Testis (tissue), 3 donors: Measurements from ENCODE around the gene CTDP1. TPM values are rescaled to one million over a fixed set of nuclear protein-coding genes. Genes with fewer than 3 reads are reported as not detected.

Source experiments
- DNase-seq: peaks from one replicate; pipeline ENCODE4 v3.0.0-alpha.2; 2019
- H3K27ac ChIP-seq, 2 donors: fragments of 200-600 bp; sonication (generic); one replicate each; pipeline ENCODE4 v1.5.1; 2019
- H3K27me3 ChIP-seq: fragments of 200-600 bp; sonication (generic); one replicate; pipeline ENCODE4 v1.5.1; 2019
- H3K36me3 ChIP-seq: fragments of 200-600 bp; sonication (generic); one replicate; pipeline ENCODE4 v1.5.1; 2017; ENCODE audit warnings: low read depth; ENCODE audit errors: missing control alignments
- H3K4me1 ChIP-seq: fragments of 200-600 bp; sonication (generic); one replicate; pipeline ENCODE4 v1.5.1; 2019
- H3K4me3 ChIP-seq, 2 donors: fragments of 200-600 bp; sonication (generic); one replicate each; pipeline ENCODE4 v1.5.1; 2017 to 2019
- H3K9me3 ChIP-seq: fragments of 200-600 bp; sonication (generic); one replicate; pipeline ENCODE4 v1.5.1; 2017
- POLR2A ChIP-seq: fragments of 450-650 bp; IDR thresholded peaks from one replicate; pipeline ENCODE4 v1.6.1; 2017; ENCODE audit warnings: antibody characterized with exemption, mild to moderate bottlenecking, moderate library complexity
- WGBS, 2 donors: methylation state at CpG; one replicate each; pipeline ENCODE4 v1.1.5; 2018; 5-methylcytosine and 5-hydroxymethylcytosine counted together
- intact Hi-C: fragments of 100-400 bp; cut with DNase I; formaldehyde crosslinking; loops from one replicate; pipeline ENCODE4 v1.15.1; 2023; ENCODE audit warnings: low total_unique reads
- polyA plus RNA-seq: library from polyadenylated mRNA; stranded (reverse); fragments of 350-450 nt; fragmentation: Illumina TruSeq; extraction: RNeasy Lipid Tissue Mini Kit (QIAGEN cat#74804); gene quantifications from one replicate; pipeline ENCODE4 v1.2.3, GENCODE V29; 2014; ENCODE audit warnings: low read depth, low replicate concordance; ENCODE audit not compliant: insufficient read depth
- total RNA-seq, 2 donors: library from RNA; depleted of rRNA; stranded (reverse); fragments of >200 nt; gene quantifications; one replicate each; pipeline ENCODE4 v1.2.3, GENCODE V29; 2016
- TF ChIP-seq, protein P1 (sequence below), 3 experiments: fragments of 450-650 bp in 2 of 3; fragments of 200-600 bp in 1 of 3; sonication (generic) in 1 of 3; IDR thresholded peaks; one replicate each; pipeline ENCODE4 v1.5.1; 2016 to 2019; ENCODE audit warnings: antibody characterized with exemption in 3 of 3, mild to moderate bottlenecking in 2 of 3, moderate library complexity in 1 of 3

CTDP1 gene
- total and polyA plus RNA-seq, 3 donors from 2014 or later: 41.0 to 51.0 (median 47.2) TPM

DNA sequence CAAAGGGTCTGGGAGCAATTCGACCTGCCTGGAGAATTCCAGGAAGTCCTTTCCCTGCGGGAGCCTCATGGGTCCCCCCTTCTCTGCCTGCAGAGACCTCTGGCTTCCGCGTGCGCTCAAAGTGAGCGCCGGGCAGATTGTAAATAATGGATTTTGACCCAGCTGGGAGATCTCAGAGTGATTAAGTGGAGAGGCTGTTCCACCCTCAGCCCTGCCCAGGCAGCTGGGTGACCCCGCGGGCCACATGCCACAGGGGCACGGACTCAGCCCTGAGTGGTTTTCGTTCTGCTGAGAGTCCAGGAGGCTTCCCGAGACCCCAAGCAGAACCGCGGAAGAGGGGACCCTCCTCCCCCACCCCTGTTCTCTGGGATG, 119.4 kb downstream of the CTDP1 start:
- no peaks in the 10 kb centered on the region for H3K9me3 ChIP-seq
- no peaks in the 10 kb centered on the region for H3K36me3 ChIP-seq
- no peak for TF ChIP-seq POLR2A
- TF ChIP-seq, protein P1, sequence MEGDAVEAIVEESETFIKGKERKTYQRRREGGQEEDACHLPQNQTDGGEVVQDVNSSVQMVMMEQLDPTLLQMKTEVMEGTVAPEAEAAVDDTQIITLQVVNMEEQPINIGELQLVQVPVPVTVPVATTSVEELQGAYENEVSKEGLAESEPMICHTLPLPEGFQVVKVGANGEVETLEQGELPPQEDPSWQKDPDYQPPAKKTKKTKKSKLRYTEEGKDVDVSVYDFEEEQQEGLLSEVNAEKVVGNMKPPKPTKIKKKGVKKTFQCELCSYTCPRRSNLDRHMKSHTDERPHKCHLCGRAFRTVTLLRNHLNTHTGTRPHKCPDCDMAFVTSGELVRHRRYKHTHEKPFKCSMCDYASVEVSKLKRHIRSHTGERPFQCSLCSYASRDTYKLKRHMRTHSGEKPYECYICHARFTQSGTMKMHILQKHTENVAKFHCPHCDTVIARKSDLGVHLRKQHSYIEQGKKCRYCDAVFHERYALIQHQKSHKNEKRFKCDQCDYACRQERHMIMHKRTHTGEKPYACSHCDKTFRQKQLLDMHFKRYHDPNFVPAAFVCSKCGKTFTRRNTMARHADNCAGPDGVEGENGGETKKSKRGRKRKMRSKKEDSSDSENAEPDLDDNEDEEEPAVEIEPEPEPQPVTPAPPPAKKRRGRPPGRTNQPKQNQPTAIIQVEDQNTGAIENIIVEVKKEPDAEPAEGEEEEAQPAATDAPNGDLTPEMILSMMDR (IDR thresholded peaks at IDR 0.05): no peak
- H3K4me1 ChIP-seq: peaks cover 3% of the 10 kb centered on the region
- peak overlapping the region in 1 of 2 donors; percentile 29 for H3K4me3 ChIP-seq
- intact Hi-C loops: no loop called here
- DNase-seq: no peak
- no peaks in the 10 kb centered on the region for H3K27me3 ChIP-seq
- H3K27ac ChIP-seq: no peak overlapping the region
- 2 to 4% methylated on average over 7 to 14 of the region's 14 CpGs for whole genome bisulfite sequencing, 2 donors

DNA sequence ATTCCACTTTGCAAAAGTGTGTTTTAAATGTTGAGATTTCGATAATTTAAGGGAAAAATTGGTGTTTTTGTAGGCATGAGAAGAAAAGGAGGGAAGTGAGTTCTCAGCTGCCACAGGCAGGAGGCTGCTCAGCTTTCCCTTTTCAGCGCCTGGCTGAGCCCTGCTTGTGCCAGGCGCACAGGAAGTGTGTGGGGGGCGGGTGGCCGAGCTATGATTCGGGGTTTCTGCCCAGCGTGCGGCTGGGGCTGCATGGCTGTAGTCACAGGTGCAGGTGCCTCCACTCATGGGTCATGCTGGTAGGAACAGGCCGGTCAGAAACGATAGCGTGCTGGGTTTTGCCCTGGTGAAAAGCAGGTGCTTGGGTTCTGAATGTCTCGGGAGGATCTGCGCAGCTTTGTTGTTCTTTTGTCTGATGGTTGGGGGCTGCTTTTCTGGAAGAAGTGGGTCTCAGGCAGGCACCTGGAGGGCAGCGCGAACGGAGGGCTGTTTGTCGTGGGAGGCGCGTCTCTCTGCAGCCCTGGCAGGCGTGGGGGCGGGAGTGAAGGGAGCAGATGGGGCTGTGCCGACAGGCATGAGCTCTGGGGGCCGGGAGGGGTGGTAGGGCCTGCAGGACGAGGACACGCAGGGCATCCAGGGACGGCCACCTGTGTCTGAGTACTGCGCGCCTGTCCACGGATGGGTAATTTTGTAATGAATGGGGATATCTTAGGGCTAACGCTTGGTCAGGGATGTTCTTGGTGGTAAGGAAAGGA, 120.2 kb downstream of the CTDP1 start:
- no peaks in the 10 kb centered on the region for H3K9me3 ChIP-seq
- intact Hi-C loops: no loop called here
- H3K27ac ChIP-seq: no peak overlapping the region
- no peak for DNase-seq
- WGBS, 2 donors: 53 to 55% methylated on average over 29 to 30 of the region's 30 CpGs
- peaks cover 3% of the 10 kb centered on the region for H3K4me1 ChIP-seq
- no peaks in the 10 kb centered on the region for H3K27me3 ChIP-seq
- no peaks in the 10 kb centered on the region for H3K36me3 ChIP-seq
- no peak overlapping the region for H3K4me3 ChIP-seq
- TF ChIP-seq POLR2A: no peak
- TF ChIP-seq, protein P1 (IDR thresholded peaks at IDR 0.05): no peak

DNA sequence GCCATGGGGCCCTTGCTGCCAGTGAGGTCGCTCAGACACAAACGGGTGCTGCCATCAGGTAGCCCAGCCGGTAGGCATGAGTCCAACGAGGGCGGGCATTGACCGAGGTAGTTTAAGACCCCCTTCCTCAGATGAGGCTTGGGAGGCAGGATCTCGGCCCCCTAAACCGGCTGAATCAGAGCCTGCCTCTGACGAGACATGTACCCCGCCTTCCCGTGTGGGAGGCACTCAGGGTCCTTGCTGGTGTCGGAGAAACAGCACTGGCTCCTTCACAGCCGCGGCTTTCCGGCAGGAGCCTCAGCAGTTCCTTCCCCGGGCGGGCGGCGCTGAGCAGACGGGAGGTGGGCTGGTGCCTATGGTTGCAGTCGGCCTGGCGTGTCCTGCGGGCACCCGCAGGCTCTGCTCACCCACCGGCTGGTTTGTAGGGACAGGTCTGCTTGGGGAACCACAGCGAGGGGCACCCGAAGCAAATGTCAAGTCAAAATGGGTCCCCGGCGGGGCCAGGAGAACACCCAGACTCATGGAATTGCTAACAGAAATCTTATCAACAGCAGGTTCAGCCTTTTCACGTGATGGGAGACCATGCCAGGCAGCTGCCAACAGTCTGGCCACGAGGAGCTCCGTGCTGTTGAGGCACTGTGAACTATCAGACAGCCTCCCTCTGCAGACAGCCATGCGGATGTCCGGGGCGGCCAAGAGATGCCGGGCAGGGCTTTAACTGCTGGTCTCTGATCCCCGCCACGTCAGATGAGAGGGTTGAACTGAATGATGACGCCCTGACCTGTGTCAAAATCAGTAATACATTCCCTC, 121.0 kb downstream of the CTDP1 start:
- WGBS, 2 donors: 81 to 89% methylated on average over 15 to 39 of the region's 39 CpGs
- Histone ChIP-seq H3K27me3 (no peaks in the 10 kb centered on the region), H3K4me3 (no peak overlapping the region), H3K9me3 (no peaks in the 10 kb centered on the region), H3K27ac (no peak overlapping the region), H3K4me1 (peaks cover 3% of the 10 kb centered on the region), H3K36me3 (no peaks in the 10 kb centered on the region)
- intact Hi-C loops: no loop called here
- no peak for DNase-seq
- TF ChIP-seq, protein P1 (IDR thresholded peaks at IDR 0.05): no peak
- no peak for TF ChIP-seq POLR2A

DNA sequence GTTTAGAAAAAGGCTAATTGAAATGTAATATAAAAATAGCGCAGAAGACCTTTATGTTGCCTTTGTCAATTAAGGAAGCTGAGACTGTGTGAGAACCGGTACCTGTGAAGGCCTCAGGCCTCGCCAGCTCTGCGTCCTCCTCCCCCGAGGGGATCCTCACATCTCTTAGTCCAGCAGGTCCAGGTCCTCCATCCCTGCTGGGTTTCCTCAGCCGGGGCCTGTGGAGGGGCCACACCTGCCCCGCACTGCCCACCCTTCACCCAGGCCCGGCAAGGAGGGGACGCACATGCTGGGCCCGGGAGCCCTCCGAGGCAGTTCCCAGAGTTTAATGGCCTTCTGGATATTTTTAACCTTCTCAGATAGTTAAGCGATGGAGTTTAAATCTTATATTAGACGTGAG, 121.6 kb downstream of the CTDP1 start:
- intact Hi-C loops: no loop called here
- Histone ChIP-seq H3K9me3 (no peaks in the 10 kb centered on the region), H3K27me3 (no peaks in the 10 kb centered on the region), H3K27ac (no peak overlapping the region), H3K4me3 (no peak overlapping the region), H3K36me3 (no peaks in the 10 kb centered on the region), H3K4me1 (peaks cover 3% of the 10 kb centered on the region)
- DNase-seq: no peak
- TF ChIP-seq, protein P1 (IDR thresholded peaks at IDR 0.05): no peak
- TF ChIP-seq POLR2A: no peak
- 92% methylated on average over 12 to 13 of the region's 13 CpGs for WGBS, 2 donors
